CD14-positive monocyte (primary cell): ENCODE measurements around the gene RBM4B. TPM values are rescaled to one million over a fixed set of nuclear protein-coding genes. Genes with fewer than 3 reads are reported as not detected.
A peak's percentile ranks its signal among the peaks of the same experiment; 100 is the strongest.

ENCODE experiments used
- DNase-seq, 3 donors: peaks; one replicate each; pipeline ENCODE4 v3.0.0-alpha.2; 2011 to 2022
- H2AFZ ChIP-seq: 2 replicates; pipeline ENCODE4 v1.6.0; 2012; ENCODE audit warnings: mild to moderate bottlenecking, low read depth, low read length, inconsistent platforms; ENCODE audit not compliant: insufficient read depth, poor library complexity, severe bottlenecking
- H3K27ac ChIP-seq, 2 donors: 1 replicate in 1 of 2; 2 replicates in 1 of 2; pipeline ENCODE4 v1.5.1; 2012 to 2013; ENCODE audit warnings: low read length in 2 of 2, control low read depth in 1 of 2, inconsistent platforms in 1 of 2, low read depth in 1 of 2, mild to moderate bottlenecking in 1 of 2
- H3K27me3 ChIP-seq, 2 donors: one replicate each; pipeline versions ENCODE4 v1.6.0 to v1.6.1; 2011 to 2013; ENCODE audit warnings: low read length in 2 of 2; ENCODE audit not compliant: control insufficient read depth in 2 of 2, insufficient read depth in 2 of 2
- H3K36me3 ChIP-seq, 2 donors: replicated peaks in 1 of 2; 1 replicate in 1 of 2; 2 replicates in 1 of 2; pipeline versions ENCODE4 v1.5.1 to v1.6.1; 2012 to 2013; ENCODE audit warnings: low read length in 2 of 2, control low read depth in 1 of 2, inconsistent platforms in 1 of 2, mild to moderate bottlenecking in 1 of 2; ENCODE audit not compliant: insufficient read depth in 2 of 2, control insufficient read depth in 1 of 2
- H3K4me1 ChIP-seq, 2 donors: 1 replicate in 1 of 2; 2 replicates in 1 of 2; pipeline versions ENCODE4 v1.5.1 to v1.6.1; 2012 to 2013; ENCODE audit warnings: low read length in 2 of 2, control low read depth in 1 of 2, inconsistent platforms in 1 of 2, mild to moderate bottlenecking in 1 of 2, moderate library complexity in 1 of 2; ENCODE audit not compliant: insufficient read depth in 2 of 2, control insufficient read depth in 1 of 2
- H3K4me2 ChIP-seq: replicated peaks from 2 replicates; pipeline ENCODE3; 2012; ENCODE audit warnings: low read length, moderate library complexity, mild to moderate bottlenecking; ENCODE audit not compliant: poor library complexity, severe bottlenecking; ENCODE audit errors: extremely low read depth
- H3K4me3 ChIP-seq, 3 experiments: fragments of 200-600 bp in 1 of 3; sonication (generic) in 1 of 3; replicated peaks in 1 of 3; 1 replicate in 2 of 3; 2 replicates in 1 of 3; pipeline ENCODE4 v1.5.1; 2011 to 2013; ENCODE audit warnings: low read length in 3 of 3, mild to moderate bottlenecking in 3 of 3, control low read depth in 2 of 3, low read depth in 2 of 3, inconsistent platforms in 1 of 3, moderate library complexity in 1 of 3
- H3K79me2 ChIP-seq: 2 replicates; pipeline ENCODE4 v1.6.0; 2012; ENCODE audit warnings: mild to moderate bottlenecking, control low read depth, inconsistent platforms, low read length, moderate library complexity; ENCODE audit not compliant: insufficient read depth
- H3K9ac ChIP-seq: 2 replicates; pipeline ENCODE4 v1.6.0; 2017; ENCODE audit warnings: low read length, mild to moderate bottlenecking; ENCODE audit not compliant: insufficient read depth, poor library complexity, severe bottlenecking
- H3K9me3 ChIP-seq, 2 donors: replicated peaks in 1 of 2; 1 replicate in 1 of 2; 2 replicates in 1 of 2; pipeline versions ENCODE4 v1.5.1 to v1.6.1; 2012 to 2013; ENCODE audit warnings: low read length in 2 of 2, control low read depth in 1 of 2; ENCODE audit not compliant: control insufficient read depth in 1 of 2, insufficient read depth in 1 of 2
- H4K20me1 ChIP-seq: 2 replicates; pipeline ENCODE4 v1.6.0; 2012; ENCODE audit warnings: mild to moderate bottlenecking, low read length, control low read depth, moderate library complexity; ENCODE audit not compliant: insufficient read depth
- H3K27ac Mint-ChIP-seq, 7 donors: one replicate each; pipeline ENCODE4 v1.8.0; 2020; ENCODE audit warnings: mild to moderate bottlenecking in 7 of 7, mixed read lengths in 7 of 7, moderate library complexity in 6 of 7, inconsistent platforms in 2 of 7
- H3K27me3 Mint-ChIP-seq, 3 donors: one replicate each; pipeline ENCODE4 v1.8.0; 2021 to 2022; ENCODE audit warnings: low read depth in 3 of 3, mild to moderate bottlenecking in 3 of 3, mixed read lengths in 3 of 3, moderate library complexity in 3 of 3, inconsistent platforms in 1 of 3
- H3K36me3 Mint-ChIP-seq, 2 donors: one replicate each; pipeline ENCODE4 v1.8.0; 2020; ENCODE audit warnings: mixed read lengths in 2 of 2, inconsistent platforms in 1 of 2, mild to moderate bottlenecking in 1 of 2
- H3K4me1 Mint-ChIP-seq: one replicate; pipeline ENCODE4 v1.8.0; 2020; ENCODE audit warnings: mild to moderate bottlenecking, mixed read lengths
- H3K4me3 Mint-ChIP-seq, 2 donors: one replicate each; pipeline ENCODE4 v1.8.0; 2020; ENCODE audit warnings: mild to moderate bottlenecking in 2 of 2, mixed read lengths in 2 of 2, moderate library complexity in 1 of 2
- H3K9me3 Mint-ChIP-seq, 7 donors: one replicate each; pipeline ENCODE4 v1.8.0; 2020 to 2022; ENCODE audit warnings: mixed read lengths in 7 of 7, mild to moderate bottlenecking in 6 of 7, moderate library complexity in 6 of 7, inconsistent platforms in 2 of 7
- WGBS: methylation state at CpG from one replicate; pipeline ENCODE4 v1.1.5; 2013; ENCODE audit warnings: missing lambda C conversion rate; ENCODE audit not compliant: insufficient coverage; 5-methylcytosine and 5-hydroxymethylcytosine counted together
- intact Hi-C, 2 donors: fragments of 100-400 bp; cut with micrococcal nuclease; formaldehyde crosslinking; loops; one replicate each; pipeline versions ENCODE4 v1.15.0 to v1.15.1; 2023
- polyA plus RNA-seq, 3 donors: library from polyadenylated mRNA; depleted of rRNA in 1 of 3; unstranded in 2 of 3; stranded (reverse) in 1 of 3; fragments of 300-500 nt in 2 of 3; fragments of >200 nt in 1 of 3; fragmentation: Illumina TruSeq in 2 of 3; gene quantifications; 1 replicate in 2 of 3; 2 replicates in 1 of 3; pipeline ENCODE4 v1.2.3, GENCODE V29; 2012 to 2021
- TF ChIP-seq, protein P1 (sequence below): fragments of 200-600 bp; IDR thresholded peaks from one replicate; pipeline ENCODE4 v1.8.0; 2022; ENCODE audit warnings: antibody characterized with exemption, mild to moderate bottlenecking

Gene RBM4B
- polyA plus RNA-seq, 3 donors: 7.8 to 14.3 (median 11.2) TPM

DNA sequence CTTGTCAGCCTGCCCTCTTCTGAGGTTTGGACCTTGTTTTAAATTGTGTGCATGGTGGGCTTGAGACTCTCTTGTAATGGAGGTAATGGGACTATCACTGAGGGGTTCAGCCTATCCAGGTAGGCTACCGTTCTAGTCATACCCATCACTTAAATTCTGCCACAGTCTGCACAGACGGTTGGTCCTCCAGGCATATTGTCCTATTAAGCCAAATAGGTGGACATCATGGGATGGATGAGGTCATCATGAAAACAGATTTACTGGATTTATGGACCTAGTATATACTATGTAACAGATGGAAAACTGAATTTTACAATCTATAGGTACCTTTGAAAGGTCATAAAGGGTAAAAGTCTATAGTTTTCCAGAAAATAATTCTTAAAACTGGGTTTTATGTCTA lies 48.3 kb downstream of the RBM4B start:
- H3K4me1 Mint-ChIP-seq: no peaks in the 10 kb centered on the region
- Histone ChIP-seq H3K4me1 (no peaks in the 10 kb centered on the region), H3K4me3 (no peak overlapping the region), H3K9ac (no peak overlapping the region), H3K36me3 (peaks cover 68 to 83% of the 10 kb centered on the region in 2 donors), H3K9me3 (no peaks in the 10 kb centered on the region), H3K27ac (no peak overlapping the region), H3K4me2 (no peak overlapping the region), H3K79me2 (peaks cover 100% of the 10 kb centered on the region), H4K20me1 (peaks cover 98% of the 10 kb centered on the region), H3K27me3 (no peaks in the 10 kb centered on the region), H2AFZ (no peak overlapping the region)
- intact Hi-C loops: no loop called here
- H3K4me3 Mint-ChIP-seq: no peak overlapping the region
- 100% methylated on average over 1 of the region's 2 CpGs for WGBS
- no peak for DNase-seq
- H3K9me3 Mint-ChIP-seq: no peaks in the 10 kb centered on the region
- peak overlapping the region in 3 of 7 donors; percentile 11 to 63 (median 19) for H3K27ac Mint-ChIP-seq
- H3K27me3 Mint-ChIP-seq: peaks cover 0 to 2% (median 0%) of the 10 kb centered on the region in 3 donors
- peaks cover 63 to 75% of the 10 kb centered on the region in 2 donors for H3K36me3 Mint-ChIP-seq
- TF ChIP-seq, protein P1, sequence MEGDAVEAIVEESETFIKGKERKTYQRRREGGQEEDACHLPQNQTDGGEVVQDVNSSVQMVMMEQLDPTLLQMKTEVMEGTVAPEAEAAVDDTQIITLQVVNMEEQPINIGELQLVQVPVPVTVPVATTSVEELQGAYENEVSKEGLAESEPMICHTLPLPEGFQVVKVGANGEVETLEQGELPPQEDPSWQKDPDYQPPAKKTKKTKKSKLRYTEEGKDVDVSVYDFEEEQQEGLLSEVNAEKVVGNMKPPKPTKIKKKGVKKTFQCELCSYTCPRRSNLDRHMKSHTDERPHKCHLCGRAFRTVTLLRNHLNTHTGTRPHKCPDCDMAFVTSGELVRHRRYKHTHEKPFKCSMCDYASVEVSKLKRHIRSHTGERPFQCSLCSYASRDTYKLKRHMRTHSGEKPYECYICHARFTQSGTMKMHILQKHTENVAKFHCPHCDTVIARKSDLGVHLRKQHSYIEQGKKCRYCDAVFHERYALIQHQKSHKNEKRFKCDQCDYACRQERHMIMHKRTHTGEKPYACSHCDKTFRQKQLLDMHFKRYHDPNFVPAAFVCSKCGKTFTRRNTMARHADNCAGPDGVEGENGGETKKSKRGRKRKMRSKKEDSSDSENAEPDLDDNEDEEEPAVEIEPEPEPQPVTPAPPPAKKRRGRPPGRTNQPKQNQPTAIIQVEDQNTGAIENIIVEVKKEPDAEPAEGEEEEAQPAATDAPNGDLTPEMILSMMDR: no peak

DNA sequence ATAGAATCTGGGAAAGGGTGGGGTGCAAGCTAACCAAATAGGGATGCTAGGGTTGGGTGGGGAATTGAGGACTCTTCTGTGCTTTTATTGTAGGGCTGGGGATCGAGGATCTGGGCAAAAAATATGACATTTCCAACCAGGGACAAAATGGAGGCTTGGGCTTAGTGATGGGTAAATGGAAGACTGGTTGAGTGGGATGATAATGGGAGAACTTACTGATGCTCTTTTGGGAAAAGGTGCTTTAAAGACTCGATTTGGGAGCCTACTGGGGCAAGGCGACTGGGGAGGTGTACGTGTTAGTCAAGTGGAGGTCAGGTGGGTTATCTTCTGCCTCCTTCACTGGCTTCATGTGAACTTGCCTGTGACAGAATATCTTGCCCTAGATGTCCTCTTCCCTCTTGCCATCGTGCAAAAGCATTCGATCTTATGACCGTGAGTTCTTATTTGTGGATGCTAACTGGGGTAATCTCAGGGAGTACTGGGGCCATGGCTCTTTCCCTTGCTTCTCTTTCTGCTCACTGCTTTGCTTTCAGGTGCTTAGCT lies 49.6 kb downstream of the RBM4B start:
- H3K4me1 Mint-ChIP-seq: no peaks in the 10 kb centered on the region
- Histone ChIP-seq H3K79me2 (peaks cover 100% of the 10 kb centered on the region), H3K9ac (no peak overlapping the region), H4K20me1 (peaks cover 100% of the 10 kb centered on the region), H3K27ac (peak overlapping the region in 1 of 2 donors; percentile 16), H3K36me3 (peaks cover 69 to 87% of the 10 kb centered on the region in 2 donors), H3K4me1 (no peaks in the 10 kb centered on the region), H2AFZ (no peak overlapping the region), H3K4me3 (no peak overlapping the region), H3K27me3 (no peaks in the 10 kb centered on the region), H3K4me2 (no peak overlapping the region), H3K9me3 (no peaks in the 10 kb centered on the region)
- peaks cover 69 to 81% of the 10 kb centered on the region in 2 donors for H3K36me3 Mint-ChIP-seq
- no peak for DNase-seq
- TF ChIP-seq, protein P1: no peak
- H3K4me3 Mint-ChIP-seq: no peak overlapping the region
- peak overlapping the region in 3 of 7 donors; percentile 3 to 21 (median 8) for H3K27ac Mint-ChIP-seq
- H3K27me3 Mint-ChIP-seq: peaks cover 0 to 2% (median 0%) of the 10 kb centered on the region in 3 donors
- H3K9me3 Mint-ChIP-seq: no peaks in the 10 kb centered on the region
- 100% methylated on average over 3 of the region's 7 CpGs for WGBS
- intact Hi-C loops: no loop called here
